ENCODE data around the gene COG1.

The COG1 gene

GRCh38 chr17:73175962-73176565 is 16.8 kb upstream of the COG1 start:
- TF ChIP-seq, protein P1, sequence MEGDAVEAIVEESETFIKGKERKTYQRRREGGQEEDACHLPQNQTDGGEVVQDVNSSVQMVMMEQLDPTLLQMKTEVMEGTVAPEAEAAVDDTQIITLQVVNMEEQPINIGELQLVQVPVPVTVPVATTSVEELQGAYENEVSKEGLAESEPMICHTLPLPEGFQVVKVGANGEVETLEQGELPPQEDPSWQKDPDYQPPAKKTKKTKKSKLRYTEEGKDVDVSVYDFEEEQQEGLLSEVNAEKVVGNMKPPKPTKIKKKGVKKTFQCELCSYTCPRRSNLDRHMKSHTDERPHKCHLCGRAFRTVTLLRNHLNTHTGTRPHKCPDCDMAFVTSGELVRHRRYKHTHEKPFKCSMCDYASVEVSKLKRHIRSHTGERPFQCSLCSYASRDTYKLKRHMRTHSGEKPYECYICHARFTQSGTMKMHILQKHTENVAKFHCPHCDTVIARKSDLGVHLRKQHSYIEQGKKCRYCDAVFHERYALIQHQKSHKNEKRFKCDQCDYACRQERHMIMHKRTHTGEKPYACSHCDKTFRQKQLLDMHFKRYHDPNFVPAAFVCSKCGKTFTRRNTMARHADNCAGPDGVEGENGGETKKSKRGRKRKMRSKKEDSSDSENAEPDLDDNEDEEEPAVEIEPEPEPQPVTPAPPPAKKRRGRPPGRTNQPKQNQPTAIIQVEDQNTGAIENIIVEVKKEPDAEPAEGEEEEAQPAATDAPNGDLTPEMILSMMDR (IDR thresholded peaks at IDR 0.05; ENCODE audit: insufficient read depth, missing control alignments): no peak
- FAIRE-seq: no peak
- no peak for DNase-seq (ENCODE audit: insufficient read length, low spot score)

GRCh38 chr17:73179387-73179786 is 13.5 kb upstream of the COG1 start:
- TF ChIP-seq, protein P1 (IDR thresholded peaks at IDR 0.05; ENCODE audit: insufficient read depth, missing control alignments): no peak
- no peak for DNase-seq (ENCODE audit: insufficient read length, low spot score)
- no peak for FAIRE-seq

DNA sequence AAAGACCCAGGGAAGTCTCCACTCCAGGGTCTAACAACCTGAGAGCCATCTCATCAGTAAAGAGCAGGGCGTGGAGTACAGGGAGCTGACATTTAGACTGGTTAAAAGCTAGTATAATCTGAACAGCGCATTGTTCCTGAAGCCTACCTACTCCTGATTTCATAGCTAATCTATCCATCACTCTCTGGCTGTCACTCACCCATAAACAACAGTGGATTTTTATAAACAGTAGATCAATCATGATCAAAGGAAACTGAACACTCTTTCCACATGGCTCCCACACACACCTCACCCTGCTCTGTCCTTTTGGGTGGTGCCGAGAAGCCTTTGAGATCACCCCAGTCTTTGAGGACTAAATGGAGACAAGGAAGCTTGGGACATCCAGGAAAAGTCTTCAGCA is 13.0 kb upstream of the COG1 start:
- DNase-seq (ENCODE audit: insufficient read length, low spot score) (no peak), FAIRE-seq (no peak)
- TF ChIP-seq, protein P1 (IDR thresholded peaks at IDR 0.05; ENCODE audit: insufficient read depth, missing control alignments): no peak

DNA sequence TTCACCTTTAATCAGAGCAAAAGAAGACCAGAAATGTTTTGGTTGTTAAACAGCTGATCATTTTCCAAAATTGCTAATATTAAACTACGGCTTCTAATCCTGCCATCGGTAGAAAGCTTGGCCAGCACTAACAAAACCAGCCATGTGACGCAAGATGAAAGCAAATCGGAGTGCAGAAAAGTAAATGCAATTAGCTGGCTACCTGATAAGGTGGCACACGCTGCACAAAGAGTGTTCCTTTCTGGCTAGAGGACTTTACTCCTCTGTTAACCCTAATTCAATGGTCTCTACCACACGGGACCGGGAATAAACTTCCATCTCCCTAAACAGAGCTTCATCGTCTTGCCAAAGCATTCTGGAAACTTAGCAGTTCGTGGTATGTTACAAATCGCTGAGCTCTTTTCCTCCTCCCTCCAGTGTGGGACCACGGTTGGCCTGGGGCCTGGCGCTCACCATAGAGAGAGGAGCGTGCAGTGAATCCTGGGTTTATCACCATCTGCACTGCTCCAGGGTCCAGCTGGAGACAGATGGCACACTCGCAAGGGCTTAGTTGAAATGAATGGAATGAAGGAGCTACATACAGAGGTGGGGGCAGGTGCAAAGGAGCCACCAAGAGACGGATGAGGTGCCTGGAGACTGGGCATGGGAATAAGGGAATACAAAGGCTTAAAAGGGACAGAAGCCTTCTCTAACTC is 10.1 kb upstream of the COG1 start:
- DNase-seq (ENCODE audit: insufficient read length, low spot score) (peak; percentile 61), FAIRE-seq (peak; percentile 78)
- TF ChIP-seq, protein P1 (IDR thresholded peaks at IDR 0.05; ENCODE audit: insufficient read depth, missing control alignments): no peak

DNA sequence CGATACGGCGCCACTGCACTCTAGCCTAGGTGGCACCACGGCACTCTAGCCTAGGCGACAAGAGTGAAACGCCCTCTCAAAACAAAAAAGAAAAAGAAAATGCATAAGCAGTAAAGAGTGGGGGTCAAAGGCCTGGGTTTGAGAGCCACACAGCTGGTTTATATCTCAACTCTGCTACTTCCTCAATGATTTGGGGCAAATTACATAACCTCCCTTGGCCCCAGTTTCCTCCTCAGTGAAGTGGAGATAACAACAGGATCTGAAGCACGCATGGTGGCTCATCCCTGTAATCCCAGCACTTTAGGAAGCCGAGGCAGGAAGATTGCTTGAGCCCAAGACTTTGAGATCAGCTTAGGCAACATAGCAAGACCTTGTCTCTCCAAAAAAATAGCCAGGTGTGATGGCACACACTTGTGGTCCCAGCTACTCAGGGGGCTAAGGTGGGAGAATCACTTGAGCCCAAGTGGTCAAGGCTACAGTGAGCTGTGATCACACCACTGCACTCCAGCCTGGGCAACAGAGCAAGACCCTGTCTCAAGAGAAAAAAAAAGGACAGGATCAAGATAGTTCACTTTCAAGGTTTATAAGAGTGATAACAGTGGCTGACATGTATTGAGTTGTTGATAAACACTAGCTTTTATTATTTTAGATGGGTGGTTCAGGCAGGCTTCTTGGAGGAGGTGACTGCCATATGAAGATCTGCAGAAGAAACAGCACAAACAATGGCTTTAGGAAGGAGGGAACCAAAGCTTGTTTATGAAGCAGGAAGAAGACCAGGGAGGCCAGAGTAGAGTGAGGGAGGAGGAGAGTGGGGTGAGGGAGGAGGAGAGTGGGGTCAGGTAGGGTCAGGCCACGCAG is 8.5 kb upstream of the COG1 start:
- no peak for FAIRE-seq

GRCh38 chr17:73186283-73187050 is 6.4 kb upstream of the COG1 start:
- DNase-seq (ENCODE audit: insufficient read length, low spot score): no peak

More for the DNA sequence above, 8.5 kb upstream of the COG1 start:
- TF ChIP-seq, protein P1 (IDR thresholded peaks at IDR 0.05; ENCODE audit: insufficient read depth, missing control alignments): no peak
- no peak for DNase-seq (ENCODE audit: insufficient read length, low spot score)

More at GRCh38 chr17:73186283-73187050, 6.4 kb upstream of the COG1 start:
- TF ChIP-seq, protein P1 (IDR thresholded peaks at IDR 0.05; ENCODE audit: insufficient read depth, missing control alignments): no peak
- no peak for FAIRE-seq
